ENCODE results near the gene MCM8.
"Not testable (repeated sequence)": the region's sequence is repeated elsewhere in the genome, so short reads cannot be mapped to it uniquely, and the experiment has no call there.

Gene MCM8

GRCh38 chr20:6007094-6007528, 56.7 kb downstream of the MCM8 start:
- DNase-seq: no peak

- DNase-seq: no peak
Observed at GRCh38 chr20:6007529-6008103, 57.2 kb downstream of the MCM8 start.

- DNase-seq: peak; percentile 42
Observed at GRCh38 chr20:6008254-6008653, 57.8 kb downstream of the MCM8 start.

- no peak for DNase-seq
Observed at GRCh38 chr20:6012179-6012578, 61.7 kb downstream of the MCM8 start.

- DNase-seq: no peak
Observed at GRCh38 chr20:6014017-6014416, 63.6 kb downstream of the MCM8 start.

GRCh38 chr20:6014957-6015356, 64.5 kb downstream of the MCM8 start:
- no peak for DNase-seq

- no peak for DNase-seq
Observed at GRCh38 chr20:6017467-6017866, 67.0 kb downstream of the MCM8 start.

- DNase-seq: no peak
Observed at GRCh38 chr20:6017880-6018279, 67.4 kb downstream of the MCM8 start.

- DNase-seq: no peak
Observed at GRCh38 chr20:6024768-6025167, 74.3 kb downstream of the MCM8 start.

GRCh38 chr20:6026051-6026450, 75.6 kb downstream of the MCM8 start:
- DNase-seq: no peak

- no peak for DNase-seq
Observed at GRCh38 chr20:6028818-6029217, 78.4 kb downstream of the MCM8 start.

- no peak for DNase-seq
Observed at GRCh38 chr20:6029538-6029937, 79.1 kb downstream of the MCM8 start.

GRCh38 chr20:6030453-6031080, 80.1 kb downstream of the MCM8 start:
- DNase-seq: no peak

GRCh38 chr20:6032907-6033306, 82.5 kb downstream of the MCM8 start:
- not testable (repeated sequence) for DNase-seq

- DNase-seq: no peak
Observed at GRCh38 chr20:6034134-6034969, 83.9 kb downstream of the MCM8 start.

- DNase-seq: no peak
Observed at GRCh38 chr20:6036213-6036612, 85.8 kb downstream of the MCM8 start.

- no peak for DNase-seq
Observed at GRCh38 chr20:6037082-6037481, 86.6 kb downstream of the MCM8 start.

GRCh38 chr20:6038256-6038655, 87.8 kb downstream of the MCM8 start:
- DNase-seq: no peak

- DNase-seq: no peak
Observed at GRCh38 chr20:6039766-6040165, 89.3 kb downstream of the MCM8 start.

- no peak for DNase-seq
Observed at GRCh38 chr20:6040540-6040939, 90.1 kb downstream of the MCM8 start.

- DNase-seq: no peak
Observed at GRCh38 chr20:6040958-6041807, 90.7 kb downstream of the MCM8 start.

GRCh38 chr20:6041808-6042265, 91.4 kb downstream of the MCM8 start:
- no peak for DNase-seq

- no peak for DNase-seq
Observed at GRCh38 chr20:6044115-6044514, 93.7 kb downstream of the MCM8 start.
